Measurements from ENCODE around the gene LSS. TPM values are rescaled to one million over a fixed set of nuclear protein-coding genes. Genes with fewer than 3 reads are reported as not detected.

The LSS gene
- total and polyA plus RNA-seq, 2 of the 8 experiments (the other 6 are each of a cell fraction or from before 2014, with no cell fraction given) = 96.1 to 123 TPM

- TF ChIP-seq NRF1 (IDR thresholded peaks at IDR 0.05; ENCODE audit: low read depth, low read length) (no peak), TBP (IDR thresholded peaks at IDR 0.05; ENCODE audit: low read depth, low read length) (no peak)
Observed at GRCh38 chr21:46190491-46191131, 38.0 kb downstream of the LSS start (continued).

All from H1 (cell line).